Middle frontal gyrus (tissue), 1 donor: ENCODE results near the gene RBMY1B.
"Not testable (repeated sequence)": the region's sequence is repeated elsewhere in the genome, so short reads cannot be mapped to it uniquely, and the experiment has no call there.

ENCODE experiments used
- DNase-seq: peaks from one replicate; pipeline ENCODE4 v3.0.0-alpha.2; 2015; ENCODE audit warnings: low spot score; ENCODE audit errors: extremely low spot score

RBMY1B gene

DNA sequence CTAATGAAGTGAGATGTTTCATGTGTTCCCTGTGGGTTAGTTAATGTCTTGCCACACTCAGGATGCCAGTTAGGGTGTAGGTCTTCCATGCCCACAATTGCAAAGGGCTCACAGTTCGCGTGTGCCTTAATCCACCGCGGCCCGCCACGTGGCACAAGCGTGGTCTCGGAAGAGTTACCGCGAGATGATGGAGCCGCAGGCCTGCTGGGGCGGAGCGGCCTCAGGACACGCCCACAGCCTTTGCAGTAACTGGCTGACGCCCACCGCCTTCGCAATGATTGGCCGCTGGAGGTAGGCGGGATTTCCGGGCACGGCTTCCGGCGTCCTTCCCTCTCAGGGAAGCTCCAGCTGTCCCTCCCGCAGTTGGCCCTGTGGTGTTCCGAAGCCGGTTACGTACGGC, at the start of gene RBMY1B:
Gene RBMY1B (plus strand): TSS at position 301 of the 400 bp plus-strand sequence. CDS start 2,013 bp downstream, outside the sequence.
- not testable (repeated sequence) for DNase-seq

DNA sequence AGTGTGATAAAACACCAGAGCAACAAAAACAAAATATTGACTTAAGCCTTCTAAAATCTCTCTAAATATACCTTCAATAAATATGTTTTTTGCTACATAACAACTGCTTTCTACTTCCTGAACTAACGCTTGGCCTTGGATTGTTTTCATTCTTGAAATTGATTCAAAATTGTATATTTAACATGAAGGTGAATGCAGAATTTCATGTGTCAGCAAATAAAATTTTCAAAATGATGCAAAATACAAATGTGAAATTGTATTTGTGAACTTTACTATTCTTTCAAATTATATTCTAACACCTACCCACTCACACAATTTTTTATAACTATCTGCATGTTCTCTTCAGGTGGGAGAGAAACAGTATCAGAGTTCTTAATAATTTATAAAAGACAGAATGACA, 48.2 kb upstream of the RBMY1B start:
- DNase-seq = not testable (repeated sequence)

DNA sequence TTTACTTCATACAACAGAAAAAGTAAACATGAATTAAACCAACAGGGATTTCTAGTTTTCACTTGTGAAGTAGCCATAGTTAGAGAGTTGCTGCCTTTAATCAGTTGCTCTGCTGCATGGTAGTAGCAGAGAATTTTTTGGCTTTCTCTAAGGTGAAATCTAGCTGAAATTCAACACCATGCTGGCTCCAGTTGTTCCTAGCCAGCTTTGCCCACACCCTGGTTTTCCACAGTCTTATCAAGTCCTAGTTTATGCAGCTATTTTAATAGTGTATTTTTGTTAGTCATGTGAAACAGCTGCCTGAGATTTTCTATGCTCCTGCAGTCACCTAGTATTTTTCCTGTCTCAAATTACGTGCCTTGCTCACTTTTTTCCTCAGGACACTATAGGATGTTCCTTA, 28.2 kb upstream of the RBMY1B start:
- DNase-seq = no peak

DNA sequence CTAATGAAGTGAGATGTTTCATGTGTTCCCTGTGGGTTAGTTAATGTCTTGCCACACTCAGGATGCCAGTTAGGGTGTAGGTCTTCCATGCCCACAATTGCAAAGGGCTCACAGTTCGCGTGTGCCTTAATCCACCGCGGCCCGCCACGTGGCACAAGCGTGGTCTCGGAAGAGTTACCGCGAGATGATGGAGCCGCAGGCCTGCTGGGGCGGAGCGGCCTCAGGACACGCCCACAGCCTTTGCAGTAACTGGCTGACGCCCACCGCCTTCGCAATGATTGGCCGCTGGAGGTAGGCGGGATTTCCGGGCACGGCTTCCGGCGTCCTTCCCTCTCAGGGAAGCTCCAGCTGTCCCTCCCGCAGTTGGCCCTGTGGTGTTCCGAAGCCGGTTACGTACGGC, 23.4 kb downstream of the RBMY1B start, which contains the start of gene RBMY1A1:
Gene RBMY1A1 (plus strand): TSS at position 301 of the 400 bp plus-strand sequence. CDS start 2,013 bp downstream, outside the sequence.
- not testable (repeated sequence) for DNase-seq

DNA sequence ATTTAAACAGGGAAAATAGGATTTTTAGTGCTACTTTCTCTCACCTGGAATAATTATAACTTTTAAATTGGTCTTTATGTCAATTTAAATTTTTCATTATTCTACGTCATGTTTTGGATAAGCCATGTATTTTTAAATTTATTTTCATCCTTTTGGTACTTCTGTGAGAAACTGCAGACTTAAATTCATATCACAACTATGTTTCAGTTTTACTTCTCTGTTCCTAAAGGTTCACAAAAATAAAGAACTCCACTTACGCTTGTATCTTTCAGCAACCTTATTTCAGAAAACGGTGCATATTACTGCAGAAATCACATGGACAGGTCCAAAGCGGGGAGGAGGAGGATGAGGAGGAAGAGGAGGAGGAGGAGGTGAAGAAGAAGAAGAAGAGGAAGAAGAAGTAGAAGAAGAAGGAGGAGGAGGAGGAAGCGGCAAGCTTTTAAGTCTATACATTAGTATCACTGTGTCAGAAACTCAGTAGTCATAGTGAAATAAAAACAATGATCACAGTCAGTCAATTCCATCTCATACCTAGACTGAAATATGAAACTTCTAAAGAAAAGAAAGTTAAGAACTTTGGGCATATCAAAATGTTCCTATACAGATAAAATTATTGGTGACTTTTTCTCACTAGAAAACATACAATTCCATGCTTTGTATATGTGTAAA, 48.3 kb downstream of the RBMY1B start:
- DNase-seq = not testable (repeated sequence)
